Daoy (cell line): Measurements from ENCODE around the gene BLOC1S1. TPM values are rescaled to one million over a fixed set of nuclear protein-coding genes. Genes with fewer than 3 reads are reported as not detected.
"Not testable (repeated sequence)": the region's sequence is repeated elsewhere in the genome, so short reads cannot be mapped to it uniquely, and the experiment has no call there.

ENCODE experiments used
- DNase-seq: peaks from one replicate; pipeline ENCODE4 v3.0.0-alpha.2; 2015; ENCODE audit warnings: low read depth
- total RNA-seq: library from RNA; depleted of rRNA; stranded (reverse); fragments of >200 nt; shearing (Covaris generic); gene quantifications from 2 replicates; pipeline ENCODE4 v1.2.3, GENCODE V29; 2014; rRNA removed

The BLOC1S1 gene
- total RNA-seq, 1 experiment from 2014 or later = 135 TPM

DNA sequence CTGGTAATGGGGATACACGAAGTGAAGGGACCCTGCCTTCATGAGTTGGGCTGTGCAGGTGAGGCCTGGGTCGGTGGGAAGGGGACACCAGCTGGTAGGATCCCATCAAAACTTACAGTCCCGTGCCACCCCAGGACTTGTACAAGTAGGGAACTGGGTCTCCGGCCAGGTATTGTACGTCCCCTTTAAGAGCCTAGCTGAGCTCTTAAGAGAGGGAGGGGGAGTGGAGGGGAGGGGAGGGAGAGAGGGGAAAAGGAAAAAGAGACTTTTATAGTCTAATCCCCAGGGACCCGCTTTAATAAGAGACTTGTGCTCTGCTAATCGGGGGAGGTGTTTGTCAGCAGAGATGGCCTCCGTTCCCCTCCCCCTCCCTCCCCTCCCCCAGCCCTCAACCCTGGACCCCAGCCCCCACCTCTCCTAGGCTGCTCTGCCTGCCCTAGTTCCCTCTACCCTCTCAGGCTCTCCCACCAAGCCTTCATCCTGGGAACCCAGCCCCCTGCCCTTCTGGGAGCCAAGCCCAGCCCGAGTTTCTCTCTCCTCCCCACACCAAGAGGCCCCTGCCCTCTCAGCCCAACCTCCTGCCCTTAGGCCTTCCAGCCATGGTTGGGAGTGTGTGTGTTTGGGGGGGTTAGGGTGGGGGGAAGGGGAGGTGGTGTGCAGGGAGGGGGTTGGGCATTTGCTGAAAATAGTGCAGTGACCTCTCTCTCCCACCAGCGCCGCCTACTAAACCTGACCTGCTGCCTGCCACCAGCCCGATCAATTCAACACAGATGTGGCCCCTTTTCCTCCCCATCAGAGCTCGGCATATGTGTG lies 29.7 kb downstream of the BLOC1S1 start:
- no peak for DNase-seq

GRCh38 chr12:55746174-55746912 lies 30.5 kb downstream of the BLOC1S1 start:
- no peak for DNase-seq

DNA sequence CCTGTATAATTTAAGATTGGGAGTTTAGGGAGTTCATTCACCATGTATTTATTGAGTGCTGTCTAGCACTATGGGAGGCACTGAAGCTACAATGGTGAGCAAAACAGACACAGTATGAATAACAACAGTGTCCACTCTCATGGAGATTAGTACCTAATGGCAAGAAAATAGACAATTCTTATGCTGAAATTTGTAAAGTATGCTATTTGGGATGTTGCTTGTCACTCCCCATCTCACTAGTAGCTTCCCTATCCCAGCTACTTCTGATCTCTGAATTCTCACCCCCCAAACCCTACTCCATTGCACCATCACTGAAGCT lies 31.0 kb downstream of the BLOC1S1 start:
- no peak for DNase-seq

GRCh38 chr12:55748230-55748993 lies 32.6 kb downstream of the BLOC1S1 start:
- no peak for DNase-seq

DNA sequence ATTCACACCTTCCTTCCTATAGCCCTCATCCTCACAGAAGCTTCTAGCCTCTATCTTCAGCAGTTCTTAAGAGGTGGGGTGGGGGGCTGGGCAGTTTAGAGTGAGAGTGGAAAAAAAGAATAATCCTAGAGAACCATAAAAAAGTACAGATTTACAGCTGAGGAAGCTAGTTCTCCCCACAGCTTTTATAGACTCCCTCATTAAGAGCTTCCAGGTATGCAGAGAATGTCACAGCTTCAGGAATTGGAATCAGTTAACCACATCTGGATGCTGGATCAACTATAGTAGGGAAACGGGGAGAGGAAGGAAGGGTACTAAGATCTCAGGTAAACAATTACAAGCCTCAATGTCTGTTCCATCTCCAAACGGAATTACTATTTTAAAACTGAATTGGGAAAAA lies 39.4 kb downstream of the BLOC1S1 start:
- DNase-seq = no peak

GRCh38 chr12:55757701-55758100 lies 41.9 kb downstream of the BLOC1S1 start:
- DNase-seq = no peak

- not testable (repeated sequence) for DNase-seq
Observed at GRCh38 chr12:55758575-55758974, 42.7 kb downstream of the BLOC1S1 start.

DNA sequence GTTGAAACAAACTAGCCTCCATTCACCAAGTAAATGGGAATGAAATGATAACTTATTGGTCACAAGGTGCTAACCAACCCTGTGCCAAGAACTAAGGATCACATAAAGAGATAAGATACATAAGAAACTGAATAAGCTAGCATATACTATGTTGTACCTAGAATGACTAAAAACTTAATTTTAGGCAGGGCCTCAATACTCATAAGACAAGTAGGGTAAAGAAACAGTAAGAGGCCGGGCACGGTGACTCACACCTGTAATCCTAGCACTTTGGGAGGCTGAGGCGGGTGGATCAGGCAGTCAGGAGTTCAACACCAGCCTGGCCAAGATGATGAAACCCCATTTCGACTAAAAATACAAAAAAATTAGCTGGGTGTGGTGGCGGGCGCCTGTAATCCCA lies 44.8 kb downstream of the BLOC1S1 start:
- no peak for DNase-seq

DNA sequence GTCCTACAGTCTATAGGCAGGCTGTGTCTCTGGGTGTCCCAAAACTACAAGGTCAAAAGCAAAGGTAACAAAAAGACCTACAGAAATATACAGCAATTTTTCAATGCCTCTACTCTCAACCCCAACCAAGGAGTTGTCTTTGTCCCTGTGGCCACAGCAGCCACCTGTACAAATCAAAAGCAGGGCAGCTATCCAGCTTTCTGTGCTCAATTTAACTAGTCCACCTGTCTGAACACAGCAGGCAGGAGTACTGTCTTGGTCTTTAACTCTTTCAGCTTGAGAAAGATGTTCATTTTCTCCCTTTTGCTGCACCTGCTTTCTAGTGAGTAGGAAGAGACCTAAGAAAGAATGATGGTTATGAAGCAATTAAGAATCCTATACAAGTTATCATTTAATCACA lies 46.8 kb downstream of the BLOC1S1 start:
- no peak for DNase-seq

DNA sequence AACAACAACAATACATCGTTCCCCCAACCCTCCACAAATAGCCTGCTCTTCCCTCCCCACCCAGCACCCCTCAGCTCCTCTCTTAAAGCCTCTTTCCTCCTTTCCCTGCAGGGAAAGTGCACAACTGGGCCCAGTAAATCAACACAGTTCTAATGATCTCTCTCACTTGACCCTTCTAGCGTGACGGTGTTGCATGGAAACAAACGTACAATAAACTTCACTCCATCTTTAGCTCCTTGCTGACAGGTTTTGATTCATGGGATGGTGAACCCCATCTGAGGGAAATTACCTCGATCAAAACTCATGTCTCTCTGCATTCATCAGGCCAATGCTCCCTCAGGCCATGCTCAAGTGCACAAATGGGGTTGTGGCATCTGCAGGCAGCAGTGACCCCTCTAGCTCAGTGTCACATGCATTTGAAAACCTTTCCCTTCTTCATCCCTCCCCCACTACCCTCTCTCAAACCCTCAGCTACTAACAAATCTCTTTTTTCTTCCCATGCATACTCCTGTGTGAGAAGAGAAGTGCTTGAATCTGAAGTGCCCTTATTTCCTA lies 50.0 kb downstream of the BLOC1S1 start:
- no peak for DNase-seq

- DNase-seq = no peak
Observed at GRCh38 chr12:55767156-55767555, 51.3 kb downstream of the BLOC1S1 start.

Other genes starting within 250 kb of the BLOC1S1 start
- 0.29 TPM in 1 of 2 replicates, not detected in the other for gene OR6C70, start 245.9 kb upstream of the BLOC1S1 start, total RNA-seq
- not detected in 2 replicates for gene OR6C68, start 223.7 kb upstream of the BLOC1S1 start, total RNA-seq
- gene OR6C4, start 166.4 kb upstream of the BLOC1S1 start, total RNA-seq = not detected in 2 replicates
- not detected in 2 replicates for gene OR2AP1, start 143.6 kb upstream of the BLOC1S1 start, total RNA-seq
- gene OR10P1, start 79.2 kb upstream of the BLOC1S1 start, total RNA-seq = not detected in 2 replicates
- gene ITGA7, start 8.1 kb upstream of the BLOC1S1 start, total RNA-seq = 2.4 and 3.4 TPM in 2 replicates
- gene RDH5, start 4.3 kb downstream of the BLOC1S1 start, total RNA-seq = 2.2 and 4.5 TPM in 2 replicates
- 638 and 824 TPM in 2 replicates for gene CD63, start 13.0 kb downstream of the BLOC1S1 start, total RNA-seq
- 1.5 and 2.5 TPM in 2 replicates for gene GDF11, start 27.1 kb downstream of the BLOC1S1 start, total RNA-seq
- gene SARNP, start 101.7 kb downstream of the BLOC1S1 start, total RNA-seq = 165 and 253 TPM in 2 replicates
- 36.5 and 44.3 TPM in 2 replicates for gene ORMDL2, start 102.0 kb downstream of the BLOC1S1 start, total RNA-seq
- 44.4 and 54.2 TPM in 2 replicates for gene DNAJC14, start 113.5 kb downstream of the BLOC1S1 start, total RNA-seq
- 6.9 and 8.4 TPM in 2 replicates for gene MMP19, start 126.9 kb downstream of the BLOC1S1 start, total RNA-seq
- gene PYM1, start 211.8 kb downstream of the BLOC1S1 start, total RNA-seq = 49.1 and 59.7 TPM in 2 replicates
- gene DGKA, start 215.1 kb downstream of the BLOC1S1 start, total RNA-seq = 14.5 and 58.4 TPM in 2 replicates
- 0.06 and 0.12 TPM in 2 replicates for gene PMEL, start 250.0 kb downstream of the BLOC1S1 start, total RNA-seq